MM.1S (cell line): ENCODE data around the gene LRRC75A.

Experiments used
- EZH2 ChIP-seq: fragments of 300-600 bp; sonication (generic); optimal IDR thresholded peaks from 2 replicates; pipeline ENCODE3; 2017; ENCODE audit warnings: low read depth, mild to moderate bottlenecking, antibody characterized with exemption, low read length, mixed read lengths
- EZH2phosphoT487 ChIP-seq: fragments of 300-600 bp; sonication (generic); IDR thresholded peaks from 2 replicates; pipeline ENCODE4 v1.6.1; 2018; ENCODE audit warnings: antibody characterized with exemption, low read length
- TF ChIP-seq, protein P1 (sequence below): fragments of 300-600 bp; sonication (generic); IDR thresholded peaks from 2 replicates; pipeline ENCODE4 v1.5.1; 2016; ENCODE audit warnings: antibody characterized with exemption, low read length, mixed read lengths

GRCh38 chr17:16482253-16482652, 9.7 kb downstream of the LRRC75A start:
- TF ChIP-seq EZH2phosphoT487 (no peak), EZH2 (no peak)
- TF ChIP-seq, protein P1, sequence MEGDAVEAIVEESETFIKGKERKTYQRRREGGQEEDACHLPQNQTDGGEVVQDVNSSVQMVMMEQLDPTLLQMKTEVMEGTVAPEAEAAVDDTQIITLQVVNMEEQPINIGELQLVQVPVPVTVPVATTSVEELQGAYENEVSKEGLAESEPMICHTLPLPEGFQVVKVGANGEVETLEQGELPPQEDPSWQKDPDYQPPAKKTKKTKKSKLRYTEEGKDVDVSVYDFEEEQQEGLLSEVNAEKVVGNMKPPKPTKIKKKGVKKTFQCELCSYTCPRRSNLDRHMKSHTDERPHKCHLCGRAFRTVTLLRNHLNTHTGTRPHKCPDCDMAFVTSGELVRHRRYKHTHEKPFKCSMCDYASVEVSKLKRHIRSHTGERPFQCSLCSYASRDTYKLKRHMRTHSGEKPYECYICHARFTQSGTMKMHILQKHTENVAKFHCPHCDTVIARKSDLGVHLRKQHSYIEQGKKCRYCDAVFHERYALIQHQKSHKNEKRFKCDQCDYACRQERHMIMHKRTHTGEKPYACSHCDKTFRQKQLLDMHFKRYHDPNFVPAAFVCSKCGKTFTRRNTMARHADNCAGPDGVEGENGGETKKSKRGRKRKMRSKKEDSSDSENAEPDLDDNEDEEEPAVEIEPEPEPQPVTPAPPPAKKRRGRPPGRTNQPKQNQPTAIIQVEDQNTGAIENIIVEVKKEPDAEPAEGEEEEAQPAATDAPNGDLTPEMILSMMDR: no peak
